ENCODE data around the gene KRTAP5-8.
"Not testable (repeated sequence)": the region's sequence is repeated elsewhere in the genome, so short reads cannot be mapped to it uniquely, and the experiment has no call there.

The KRTAP5-8 gene

DNA sequence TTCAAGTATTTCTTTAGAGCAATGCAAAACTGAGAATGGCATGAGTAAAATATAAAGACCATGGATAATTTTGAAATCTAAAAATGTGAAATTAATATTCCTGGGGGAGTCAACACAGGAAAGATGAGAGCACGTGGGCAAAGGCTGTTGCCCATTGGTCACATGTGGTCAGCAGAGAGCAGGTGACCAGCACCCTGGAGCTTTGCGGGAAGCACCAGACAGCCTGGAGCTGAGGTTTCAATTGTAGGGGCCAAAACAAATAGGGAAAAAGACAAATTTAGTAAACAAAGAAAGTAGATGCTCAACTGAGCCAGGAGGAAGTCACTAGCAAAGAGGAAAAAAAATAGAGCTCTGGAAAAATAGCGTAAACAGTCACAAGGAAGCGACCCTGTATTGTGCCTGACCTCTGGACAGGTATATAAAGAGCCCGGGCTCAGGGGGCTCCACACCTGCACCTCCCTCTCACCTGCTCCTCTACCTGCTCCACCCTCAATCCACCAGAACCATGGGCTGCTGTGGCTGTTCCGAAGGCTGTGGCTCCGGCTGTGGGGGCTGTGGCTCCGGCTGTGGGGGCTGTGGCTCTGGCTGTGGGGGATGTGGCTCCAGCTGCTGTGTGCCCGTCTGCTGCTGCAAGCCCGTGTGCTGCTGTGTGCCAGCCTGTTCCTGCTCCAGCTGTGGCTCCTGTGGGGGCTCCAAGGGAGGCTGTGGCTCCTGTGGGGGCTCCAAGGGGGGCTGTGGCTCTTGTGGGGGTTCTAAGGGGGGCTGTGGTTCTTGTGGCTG lies 10.8 kb upstream of the KRTAP5-8 start, which contains the start of gene KRTAP5-7:
KRTAP5-7 (plus strand) TSS at position 472 of the 780 bp plus-strand sequence; CDS start at position 506, 34 bp downstream.
- not testable (repeated sequence) for H3K4me1 Mint-ChIP-seq (ENCODE audit: low read depth); H3K27me3 Mint-ChIP-seq (ENCODE audit: low read depth); H3K27ac Mint-ChIP-seq; H3K4me3 Mint-ChIP-seq; H3K9me3 Mint-ChIP-seq; H3K36me3 Mint-ChIP-seq (ENCODE audit: low read depth); DNase-seq (ENCODE audit: low spot score)

DNA sequence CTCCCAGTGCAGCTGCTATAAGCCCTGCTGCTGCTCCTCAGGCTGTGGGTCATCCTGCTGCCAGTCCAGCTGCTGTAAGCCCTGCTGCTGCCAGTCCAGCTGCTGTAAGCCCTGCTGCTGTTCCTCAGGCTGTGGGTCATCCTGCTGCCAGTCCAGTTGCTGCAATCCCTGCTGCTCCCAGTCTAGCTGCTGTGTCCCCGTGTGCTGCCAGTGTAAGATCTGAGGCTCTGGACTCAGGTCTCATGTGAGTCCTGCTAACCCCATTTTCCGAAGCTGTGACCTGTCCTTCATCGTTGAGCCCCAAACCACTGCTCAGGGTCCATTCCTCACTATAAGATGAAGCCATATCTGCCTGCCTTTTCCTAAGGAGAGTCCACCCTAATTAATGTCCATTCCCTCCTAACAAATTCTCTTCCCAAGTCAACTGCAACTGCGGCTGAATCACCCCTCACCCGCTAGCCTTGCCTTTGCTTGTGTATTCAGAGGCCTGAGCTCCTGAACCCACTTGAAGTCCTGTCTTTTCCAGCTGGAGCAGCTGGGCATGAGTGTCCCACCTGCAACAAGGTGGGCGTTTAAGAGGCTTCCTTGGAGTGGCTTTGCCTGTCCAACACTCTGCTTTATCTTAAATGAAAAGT lies 10.1 kb upstream of the KRTAP5-8 start:
- Mint-ChIP-seq H3K4me3 (no peak overlapping the region), H3K27me3 (ENCODE audit: low read depth) (peaks cover 3% of the 10 kb centered on the region), H3K36me3 (ENCODE audit: low read depth) (no peaks in the 10 kb centered on the region), H3K9me3 (no peaks in the 10 kb centered on the region), H3K4me1 (ENCODE audit: low read depth) (no peaks in the 10 kb centered on the region), H3K27ac (no peak overlapping the region)
- no peak for DNase-seq (ENCODE audit: low spot score)

DNA sequence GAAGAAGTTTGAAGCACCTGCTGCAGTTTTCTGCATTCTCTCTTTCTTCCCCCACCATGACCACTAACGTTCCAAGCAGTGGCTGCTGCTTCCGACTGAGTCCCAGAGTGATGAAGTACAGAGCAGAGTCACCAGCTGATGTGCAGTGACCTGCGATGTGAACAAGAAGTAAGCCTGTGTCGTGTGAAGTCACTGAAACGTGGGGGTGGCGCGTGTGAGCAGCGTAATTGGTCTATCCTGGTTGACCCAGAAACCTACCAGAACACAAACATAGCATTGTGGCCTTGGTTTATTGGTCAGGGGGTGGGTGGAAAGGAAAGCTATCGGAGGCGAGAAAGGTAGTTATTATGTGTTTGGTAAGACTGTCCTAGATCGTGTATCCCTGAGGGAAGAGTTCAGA lies 7.2 kb upstream of the KRTAP5-8 start:
- peaks cover 3% of the 10 kb centered on the region for H3K27me3 Mint-ChIP-seq (ENCODE audit: low read depth)
- no peak for DNase-seq (ENCODE audit: low spot score)
- H3K27ac Mint-ChIP-seq = no peak overlapping the region
- no peaks in the 10 kb centered on the region for H3K4me1 Mint-ChIP-seq (ENCODE audit: low read depth)
- no peak overlapping the region for H3K4me3 Mint-ChIP-seq
- no peaks in the 10 kb centered on the region for H3K36me3 Mint-ChIP-seq (ENCODE audit: low read depth)
- no peaks in the 10 kb centered on the region for H3K9me3 Mint-ChIP-seq

DNA sequence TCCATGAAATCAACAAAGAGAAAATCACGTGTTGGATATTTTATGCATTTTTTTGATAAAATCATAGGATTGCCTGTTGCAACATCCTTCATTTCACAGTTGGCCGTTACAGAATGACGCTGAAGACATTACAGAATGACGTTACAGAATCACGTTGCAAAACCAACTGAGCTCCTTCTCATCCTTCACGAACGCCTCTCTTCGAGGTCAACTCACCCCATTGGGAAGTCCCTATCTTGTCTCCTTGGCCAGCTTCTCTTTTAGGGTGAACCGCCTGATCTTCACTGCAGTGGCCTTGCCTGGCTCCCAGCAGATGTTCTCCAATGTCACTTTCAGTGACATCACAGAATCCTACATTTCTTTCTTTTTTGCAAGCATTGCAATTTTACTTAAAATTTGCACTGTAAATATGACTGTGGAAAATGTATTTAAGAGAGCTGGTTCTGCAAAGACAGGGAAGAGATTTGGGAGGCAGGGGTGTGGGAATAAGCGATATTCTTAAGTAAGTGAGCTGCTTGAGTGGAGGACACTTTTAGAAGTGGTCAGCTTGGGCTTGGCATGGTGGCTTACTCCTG lies 5.7 kb upstream of the KRTAP5-8 start:
- no peaks in the 10 kb centered on the region for H3K36me3 Mint-ChIP-seq (ENCODE audit: low read depth)
- peaks cover 3% of the 10 kb centered on the region for H3K27me3 Mint-ChIP-seq (ENCODE audit: low read depth)
- DNase-seq (ENCODE audit: low spot score) = no peak
- H3K27ac Mint-ChIP-seq = no peak overlapping the region
- no peak overlapping the region for H3K4me3 Mint-ChIP-seq
- no peaks in the 10 kb centered on the region for H3K4me1 Mint-ChIP-seq (ENCODE audit: low read depth)
- no peaks in the 10 kb centered on the region for H3K9me3 Mint-ChIP-seq

GRCh38 chr11:71534711-71535608 lies 2.9 kb upstream of the KRTAP5-8 start:
- not testable (repeated sequence) for H3K27ac Mint-ChIP-seq; H3K36me3 Mint-ChIP-seq (ENCODE audit: low read depth); H3K27me3 Mint-ChIP-seq (ENCODE audit: low read depth); H3K4me1 Mint-ChIP-seq (ENCODE audit: low read depth); H3K4me3 Mint-ChIP-seq; DNase-seq (ENCODE audit: low spot score); H3K9me3 Mint-ChIP-seq

- no peaks in the 10 kb centered on the region for H3K36me3 Mint-ChIP-seq (ENCODE audit: low read depth)
- no peak for DNase-seq (ENCODE audit: low spot score)
- peaks cover 1% of the 10 kb centered on the region for H3K9me3 Mint-ChIP-seq
- no peak overlapping the region for H3K4me3 Mint-ChIP-seq
- no peak overlapping the region for H3K27ac Mint-ChIP-seq
- H3K27me3 Mint-ChIP-seq (ENCODE audit: low read depth) = no peaks in the 10 kb centered on the region
- no peaks in the 10 kb centered on the region for H3K4me1 Mint-ChIP-seq (ENCODE audit: low read depth)
Observed at GRCh38 chr11:71535825-71536224, 2.0 kb upstream of the KRTAP5-8 start.

- H3K9me3 Mint-ChIP-seq = peaks cover 10% of the 10 kb centered on the region
- H3K27ac Mint-ChIP-seq = no peak overlapping the region
- no peaks in the 10 kb centered on the region for H3K36me3 Mint-ChIP-seq (ENCODE audit: low read depth)
- DNase-seq (ENCODE audit: low spot score) = no peak
- no peak overlapping the region for H3K4me3 Mint-ChIP-seq
- no peaks in the 10 kb centered on the region for H3K4me1 Mint-ChIP-seq (ENCODE audit: low read depth)
- no peaks in the 10 kb centered on the region for H3K27me3 Mint-ChIP-seq (ENCODE audit: low read depth)
Observed at GRCh38 chr11:71537537-71537936, 288 bp upstream of the KRTAP5-8 start.

- no peaks in the 10 kb centered on the region for H3K4me1 Mint-ChIP-seq (ENCODE audit: low read depth)
- peaks cover 10% of the 10 kb centered on the region for H3K9me3 Mint-ChIP-seq
- H3K36me3 Mint-ChIP-seq (ENCODE audit: low read depth) = no peaks in the 10 kb centered on the region
- no peak overlapping the region for H3K27ac Mint-ChIP-seq
- no peak for DNase-seq (ENCODE audit: low spot score)
- H3K27me3 Mint-ChIP-seq (ENCODE audit: low read depth) = no peaks in the 10 kb centered on the region
- H3K4me3 Mint-ChIP-seq = no peak overlapping the region
Observed at GRCh38 chr11:71538666-71538990, 803 bp downstream of the KRTAP5-8 start.

DNA sequence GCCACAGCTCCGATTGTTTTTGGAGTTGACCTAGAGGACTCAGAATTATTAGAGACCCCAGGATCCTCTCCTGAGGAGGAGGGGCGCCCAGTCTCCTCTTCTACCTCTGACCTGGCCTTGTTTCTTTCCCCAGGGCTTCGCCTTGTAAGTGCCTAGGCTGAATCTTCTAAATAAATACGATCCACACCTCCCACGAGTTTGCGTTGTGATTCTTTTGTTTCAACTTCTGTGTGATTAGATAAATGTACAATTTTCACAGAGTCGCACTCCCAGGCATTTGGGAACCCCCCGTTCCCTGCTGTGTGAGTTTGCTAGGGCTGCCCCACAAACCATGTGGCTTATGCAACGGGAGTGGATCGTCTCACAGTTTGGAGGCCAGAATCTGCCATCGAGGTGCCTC lies 1.2 kb downstream of the KRTAP5-8 start:
- H3K9me3 Mint-ChIP-seq = peaks cover 10% of the 10 kb centered on the region
- no peak overlapping the region for H3K4me3 Mint-ChIP-seq
- DNase-seq (ENCODE audit: low spot score) = no peak
- no peaks in the 10 kb centered on the region for H3K36me3 Mint-ChIP-seq (ENCODE audit: low read depth)
- H3K27ac Mint-ChIP-seq = no peak overlapping the region
- no peaks in the 10 kb centered on the region for H3K4me1 Mint-ChIP-seq (ENCODE audit: low read depth)
- no peaks in the 10 kb centered on the region for H3K27me3 Mint-ChIP-seq (ENCODE audit: low read depth)

DNA sequence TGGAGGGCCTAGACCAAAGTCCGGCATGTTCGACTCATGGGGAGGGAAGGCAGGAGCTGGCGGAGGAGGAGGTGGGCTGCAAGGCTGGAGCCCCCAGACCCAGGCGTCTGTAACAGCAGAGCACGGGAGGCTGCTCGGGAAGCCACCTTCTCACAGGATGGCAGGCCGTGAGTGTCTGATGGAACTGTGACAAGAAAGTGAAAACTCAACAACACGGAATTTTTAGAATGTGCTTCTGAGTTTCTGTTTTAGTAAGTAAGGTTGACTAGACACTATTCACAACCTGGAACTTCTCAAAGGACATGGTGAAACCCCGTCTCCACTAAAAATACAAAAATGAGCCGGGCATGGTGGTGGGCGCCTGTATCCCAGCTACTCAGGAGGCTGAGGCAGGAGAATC lies 2.1 kb downstream of the KRTAP5-8 start:
- not testable (repeated sequence) for DNase-seq (ENCODE audit: low spot score); H3K4me1 Mint-ChIP-seq (ENCODE audit: low read depth); H3K27ac Mint-ChIP-seq

GRCh38 chr11:71540521-71541304 lies 2.9 kb downstream of the KRTAP5-8 start:
- H3K4me1 Mint-ChIP-seq (ENCODE audit: low read depth); DNase-seq (ENCODE audit: low spot score); H3K27ac Mint-ChIP-seq; H3K9me3 Mint-ChIP-seq; H3K36me3 Mint-ChIP-seq (ENCODE audit: low read depth); H3K27me3 Mint-ChIP-seq (ENCODE audit: low read depth); H3K4me3 Mint-ChIP-seq: not testable (repeated sequence)

More for the DNA sequence above, 2.1 kb downstream of the KRTAP5-8 start:
- not testable (repeated sequence) for H3K9me3 Mint-ChIP-seq; H3K36me3 Mint-ChIP-seq (ENCODE audit: low read depth); H3K4me3 Mint-ChIP-seq; H3K27me3 Mint-ChIP-seq (ENCODE audit: low read depth)

- Mint-ChIP-seq H3K27me3 (ENCODE audit: low read depth) (peaks cover 2% of the 10 kb centered on the region), H3K36me3 (ENCODE audit: low read depth) (no peaks in the 10 kb centered on the region), H3K27ac (no peak overlapping the region), H3K9me3 (peaks cover 10% of the 10 kb centered on the region), H3K4me3 (no peak overlapping the region), H3K4me1 (ENCODE audit: low read depth) (no peaks in the 10 kb centered on the region)
- no peak for DNase-seq (ENCODE audit: low spot score)
Observed at GRCh38 chr11:71542382-71542781, 4.6 kb downstream of the KRTAP5-8 start.

Data from T-helper 2 cell treated with Interferon-gamma antibody and Interleukin-4, amounts not matched to agents 5 μg/mL and 100 μg/mL, for 36 hours (primary cell).